ENCODE results near the gene ERGIC1.
"Not testable (repeated sequence)": the region's sequence is repeated elsewhere in the genome, so short reads cannot be mapped to it uniquely, and the experiment has no call there.

The ERGIC1 gene, protein sequence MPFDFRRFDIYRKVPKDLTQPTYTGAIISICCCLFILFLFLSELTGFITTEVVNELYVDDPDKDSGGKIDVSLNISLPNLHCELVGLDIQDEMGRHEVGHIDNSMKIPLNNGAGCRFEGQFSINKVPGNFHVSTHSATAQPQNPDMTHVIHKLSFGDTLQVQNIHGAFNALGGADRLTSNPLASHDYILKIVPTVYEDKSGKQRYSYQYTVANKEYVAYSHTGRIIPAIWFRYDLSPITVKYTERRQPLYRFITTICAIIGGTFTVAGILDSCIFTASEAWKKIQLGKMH

GRCh38 chr5:172833686-172834414 is at the start of gene ERGIC1:
Gene ERGIC1, plus strand, starts transcription at chr5:172834251. Its CDS starts 163 bp downstream, at chr5:172834414.
- H3K4me1 Mint-ChIP-seq (ENCODE audit: low read depth) = peaks cover 42% of the 10 kb centered on the region
- peak within 1 kb of the TSS; percentile 72 for H3K27ac Mint-ChIP-seq
- H3K4me3 Mint-ChIP-seq = peak within 1 kb of the TSS; percentile 82
- H3K9me3 Mint-ChIP-seq = no peaks in the 10 kb centered on the region
- no peaks in the 10 kb centered on the region for H3K27me3 Mint-ChIP-seq
- no peaks in the 10 kb centered on the region for H3K36me3 Mint-ChIP-seq (ENCODE audit: low read depth)

- H3K27ac Mint-ChIP-seq = no peak overlapping the region
- H3K36me3 Mint-ChIP-seq (ENCODE audit: low read depth) = no peaks in the 10 kb centered on the region
- peaks cover 15% of the 10 kb centered on the region for H3K4me1 Mint-ChIP-seq (ENCODE audit: low read depth)
- no peaks in the 10 kb centered on the region for H3K9me3 Mint-ChIP-seq
- no peaks in the 10 kb centered on the region for H3K27me3 Mint-ChIP-seq
- H3K4me3 Mint-ChIP-seq = no peak overlapping the region
Observed at GRCh38 chr5:172785429-172786088, 48.5 kb upstream of the ERGIC1 start.

- no peak overlapping the region for H3K4me3 Mint-ChIP-seq
- no peak overlapping the region for H3K27ac Mint-ChIP-seq
- H3K9me3 Mint-ChIP-seq = no peaks in the 10 kb centered on the region
- no peaks in the 10 kb centered on the region for H3K27me3 Mint-ChIP-seq
- no peaks in the 10 kb centered on the region for H3K36me3 Mint-ChIP-seq (ENCODE audit: low read depth)
- peaks cover 10% of the 10 kb centered on the region for H3K4me1 Mint-ChIP-seq (ENCODE audit: low read depth)
Observed at GRCh38 chr5:172786736-172787462, 47.2 kb upstream of the ERGIC1 start.

- H3K27ac Mint-ChIP-seq; H3K27me3 Mint-ChIP-seq; H3K9me3 Mint-ChIP-seq; H3K4me1 Mint-ChIP-seq (ENCODE audit: low read depth); H3K36me3 Mint-ChIP-seq (ENCODE audit: low read depth); H3K4me3 Mint-ChIP-seq: not testable (repeated sequence)
Observed at GRCh38 chr5:172787538-172787937, 46.5 kb upstream of the ERGIC1 start.

DNA sequence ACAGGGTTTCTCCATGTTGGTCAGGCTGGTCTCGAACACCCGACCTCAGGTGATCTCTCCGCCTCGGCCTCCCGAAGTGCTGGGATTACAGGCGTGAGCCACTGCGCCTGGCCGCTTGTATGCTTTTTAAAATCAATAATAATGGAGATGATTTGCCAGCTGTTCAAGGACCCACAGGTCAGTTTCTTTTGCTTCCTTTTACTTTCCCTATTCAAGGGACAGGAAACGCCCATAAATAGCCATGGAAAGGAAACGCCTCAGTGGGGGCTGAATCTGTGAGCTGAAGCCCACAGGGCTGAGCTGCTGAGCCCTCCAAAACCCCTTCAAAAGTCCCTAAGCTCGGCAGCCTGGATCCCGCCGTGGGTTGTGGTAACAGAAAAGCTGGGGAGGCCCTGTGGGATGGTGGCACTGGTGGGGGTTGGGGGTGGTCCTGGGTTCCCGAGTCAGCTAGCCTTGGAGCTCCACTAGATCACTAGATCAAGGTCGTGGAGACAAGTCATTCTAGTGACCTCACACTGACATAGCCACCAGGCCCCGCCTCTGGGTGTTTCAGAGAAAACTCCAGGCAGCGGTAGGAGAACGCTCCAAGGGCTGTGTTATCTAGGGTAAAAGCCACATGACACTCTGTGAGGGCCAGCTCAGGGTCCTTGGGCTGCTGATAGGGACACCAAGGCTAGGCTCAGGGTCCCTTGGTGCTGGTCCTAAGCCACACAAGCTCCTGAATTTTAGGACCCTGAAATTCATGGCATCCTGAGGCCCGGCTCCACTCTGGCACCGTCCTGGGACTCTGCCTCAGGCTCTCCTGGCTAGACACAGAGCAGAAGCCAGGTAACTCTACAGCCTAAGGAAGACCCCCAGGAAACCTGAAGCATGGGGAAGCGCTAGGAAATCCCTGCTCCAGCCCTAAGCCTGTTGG is 45.0 kb upstream of the ERGIC1 start:
- peaks cover 9% of the 10 kb centered on the region for H3K4me1 Mint-ChIP-seq (ENCODE audit: low read depth)
- no peaks in the 10 kb centered on the region for H3K9me3 Mint-ChIP-seq
- no peak overlapping the region for H3K4me3 Mint-ChIP-seq
- no peak overlapping the region for H3K27ac Mint-ChIP-seq
- no peaks in the 10 kb centered on the region for H3K36me3 Mint-ChIP-seq (ENCODE audit: low read depth)
- no peaks in the 10 kb centered on the region for H3K27me3 Mint-ChIP-seq

DNA sequence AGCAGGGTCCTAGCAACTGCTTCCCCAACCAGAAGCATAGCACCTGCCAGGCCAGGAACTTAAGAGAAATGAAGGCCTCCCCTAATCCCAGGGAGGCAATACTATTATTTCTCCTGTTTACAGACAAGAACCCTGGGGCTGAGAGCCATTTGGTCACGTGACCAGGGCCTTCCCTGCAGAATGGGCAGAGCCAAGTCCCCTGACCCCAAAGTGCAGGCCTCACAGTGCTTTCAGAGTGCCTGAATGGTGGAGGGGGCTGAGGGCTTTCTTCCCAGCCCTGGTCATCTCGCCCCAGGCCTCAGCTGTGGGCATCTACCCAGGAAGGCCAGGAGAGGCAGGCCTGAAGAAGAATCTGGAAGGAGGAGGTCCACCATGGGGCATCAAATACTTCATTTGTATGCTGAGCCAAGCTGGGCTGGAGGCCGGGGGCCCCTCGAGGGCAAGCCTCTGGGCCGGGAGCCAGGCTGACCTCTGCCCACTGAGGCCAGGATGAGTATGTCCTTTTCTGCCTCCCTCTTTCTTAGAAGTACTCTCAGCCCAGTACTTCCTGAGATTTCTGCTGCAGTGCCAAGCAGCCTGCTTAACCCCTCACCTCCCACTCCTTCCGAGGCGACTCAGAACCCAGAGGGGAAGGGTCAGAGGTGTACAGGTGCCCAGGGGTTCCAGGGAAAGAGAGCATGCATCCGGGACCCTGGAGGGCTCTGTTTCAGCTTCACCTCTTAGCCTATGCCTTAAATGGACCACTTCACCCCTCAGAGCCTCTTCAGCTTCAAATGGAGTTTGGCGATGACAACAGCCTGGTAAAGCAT is 44.2 kb upstream of the ERGIC1 start:
- Mint-ChIP-seq H3K27me3 (no peaks in the 10 kb centered on the region), H3K9me3 (no peaks in the 10 kb centered on the region), H3K4me3 (no peak overlapping the region), H3K36me3 (ENCODE audit: low read depth) (no peaks in the 10 kb centered on the region), H3K27ac (no peak overlapping the region), H3K4me1 (ENCODE audit: low read depth) (peaks cover 14% of the 10 kb centered on the region)

GRCh38 chr5:172790496-172790889 is 43.6 kb upstream of the ERGIC1 start:
- Mint-ChIP-seq H3K4me3 (no peak overlapping the region), H3K36me3 (ENCODE audit: low read depth) (no peaks in the 10 kb centered on the region), H3K27ac (peak overlapping the region; percentile 19), H3K4me1 (ENCODE audit: low read depth) (peaks cover 14% of the 10 kb centered on the region), H3K27me3 (no peaks in the 10 kb centered on the region), H3K9me3 (no peaks in the 10 kb centered on the region)

DNA sequence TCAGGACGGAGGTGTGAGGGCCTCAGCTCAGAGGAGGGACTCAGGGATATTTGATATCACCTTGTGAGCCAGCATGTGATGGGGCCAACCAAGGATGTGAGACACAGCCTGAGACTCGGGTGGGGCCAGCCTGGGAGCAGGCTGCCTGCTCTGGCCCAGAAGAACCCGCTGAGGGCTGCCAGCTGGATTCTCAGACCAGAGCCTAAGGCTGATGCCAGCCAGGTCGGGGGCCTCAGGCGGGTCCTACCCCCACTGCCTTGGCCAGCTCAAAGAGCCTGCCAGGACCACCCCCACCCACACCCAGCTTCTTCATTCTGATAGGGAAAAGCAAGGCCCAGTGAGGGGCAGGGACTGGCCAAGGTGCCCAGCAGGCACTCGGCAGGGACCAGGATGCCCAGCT is 42.8 kb upstream of the ERGIC1 start:
- Mint-ChIP-seq H3K27ac (no peak overlapping the region), H3K4me3 (no peak overlapping the region), H3K9me3 (no peaks in the 10 kb centered on the region), H3K27me3 (no peaks in the 10 kb centered on the region), H3K36me3 (ENCODE audit: low read depth) (no peaks in the 10 kb centered on the region), H3K4me1 (ENCODE audit: low read depth) (peaks cover 14% of the 10 kb centered on the region)

DNA sequence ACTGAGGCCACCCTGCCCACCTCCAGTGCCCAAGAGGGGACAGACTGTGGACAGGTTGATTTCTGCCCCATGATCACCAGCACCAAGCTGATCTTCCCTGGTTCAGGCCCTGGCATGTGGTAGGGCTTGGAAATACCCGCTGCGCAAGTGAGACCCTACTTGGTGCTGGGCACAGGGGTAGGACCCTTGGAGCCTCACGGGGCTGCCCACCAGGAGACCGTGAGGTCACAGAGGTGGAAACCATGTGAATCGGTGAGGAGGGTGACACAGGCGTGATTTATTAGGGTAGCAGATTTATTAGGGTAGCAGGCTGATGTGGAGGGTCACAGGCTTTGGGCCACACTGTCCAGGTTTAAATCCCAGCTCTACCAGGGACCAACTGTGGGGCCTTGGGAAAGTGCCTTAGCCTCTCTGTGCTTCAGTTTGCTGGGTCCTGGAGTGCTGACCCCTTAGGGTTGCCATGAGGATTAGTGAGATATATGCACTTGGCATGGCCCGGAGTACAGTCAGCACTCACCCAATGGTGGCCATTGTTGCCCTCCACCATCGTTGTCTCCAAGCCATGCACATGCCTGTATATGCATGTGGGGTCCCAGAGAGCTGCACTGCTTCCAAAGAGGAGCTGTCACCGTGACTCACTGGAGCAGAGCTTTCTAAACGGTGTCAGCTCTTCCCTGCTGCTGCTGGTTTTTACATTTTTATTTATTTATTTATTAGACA is 42.2 kb upstream of the ERGIC1 start:
- peaks cover 14% of the 10 kb centered on the region for H3K4me1 Mint-ChIP-seq (ENCODE audit: low read depth)
- no peaks in the 10 kb centered on the region for H3K27me3 Mint-ChIP-seq
- no peak overlapping the region for H3K27ac Mint-ChIP-seq
- H3K9me3 Mint-ChIP-seq = no peaks in the 10 kb centered on the region
- H3K36me3 Mint-ChIP-seq (ENCODE audit: low read depth) = no peaks in the 10 kb centered on the region
- no peak overlapping the region for H3K4me3 Mint-ChIP-seq

- no peaks in the 10 kb centered on the region for H3K9me3 Mint-ChIP-seq
- no peak overlapping the region for H3K27ac Mint-ChIP-seq
- H3K36me3 Mint-ChIP-seq (ENCODE audit: low read depth) = no peaks in the 10 kb centered on the region
- H3K4me1 Mint-ChIP-seq (ENCODE audit: low read depth) = peaks cover 20% of the 10 kb centered on the region
- no peak overlapping the region for H3K4me3 Mint-ChIP-seq
- no peaks in the 10 kb centered on the region for H3K27me3 Mint-ChIP-seq
Observed at GRCh38 chr5:172792701-172793570, 41.1 kb upstream of the ERGIC1 start.

- Mint-ChIP-seq H3K27ac (no peak overlapping the region), H3K27me3 (no peaks in the 10 kb centered on the region), H3K9me3 (no peaks in the 10 kb centered on the region), H3K4me1 (ENCODE audit: low read depth) (peaks cover 26% of the 10 kb centered on the region), H3K36me3 (ENCODE audit: low read depth) (no peaks in the 10 kb centered on the region), H3K4me3 (no peak overlapping the region)
Observed at GRCh38 chr5:172793577-172794488, 40.2 kb upstream of the ERGIC1 start.
